Measurements from ENCODE around the gene SIRT6. TPM values are rescaled to one million over a fixed set of nuclear protein-coding genes. Genes with fewer than 3 reads are reported as not detected.
"Not testable (repeated sequence)": the region's sequence is repeated elsewhere in the genome, so short reads cannot be mapped to it uniquely, and the experiment has no call there.

The SIRT6 gene
- total and polyA plus RNA-seq, 9 of the 15 experiments (the other 6 are each of a cell fraction or from before 2014, with no cell fraction given): 1.4 to 41.1 (median 10.2) TPM

DNA sequence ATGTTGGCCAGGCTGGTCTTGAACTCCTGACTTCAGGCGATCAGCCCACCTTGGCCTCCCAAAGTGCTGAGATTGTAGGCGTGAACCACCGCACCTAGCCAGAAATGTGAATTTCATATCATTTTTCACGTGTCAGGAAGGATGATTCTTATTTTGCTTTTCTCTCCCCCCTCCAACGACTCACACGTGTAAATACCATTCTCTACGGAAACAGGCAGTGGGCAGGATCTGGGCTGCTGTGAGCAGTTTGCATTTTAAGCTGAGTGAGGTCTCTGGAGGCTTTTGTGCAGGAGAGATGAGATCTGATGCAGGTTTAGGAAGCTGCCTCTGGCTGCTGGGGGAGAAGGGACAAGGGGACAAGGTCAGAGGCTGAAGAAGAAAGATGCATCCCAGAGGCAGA lies 12.0 kb upstream of the SIRT6 start:
- H3K4me3 ChIP-seq: no peak overlapping the region
- H3K79me2 ChIP-seq (ENCODE audit: control insufficient read depth, insufficient read depth, low read length): no peaks in the 10 kb centered on the region
- TF ChIP-seq, protein P1, sequence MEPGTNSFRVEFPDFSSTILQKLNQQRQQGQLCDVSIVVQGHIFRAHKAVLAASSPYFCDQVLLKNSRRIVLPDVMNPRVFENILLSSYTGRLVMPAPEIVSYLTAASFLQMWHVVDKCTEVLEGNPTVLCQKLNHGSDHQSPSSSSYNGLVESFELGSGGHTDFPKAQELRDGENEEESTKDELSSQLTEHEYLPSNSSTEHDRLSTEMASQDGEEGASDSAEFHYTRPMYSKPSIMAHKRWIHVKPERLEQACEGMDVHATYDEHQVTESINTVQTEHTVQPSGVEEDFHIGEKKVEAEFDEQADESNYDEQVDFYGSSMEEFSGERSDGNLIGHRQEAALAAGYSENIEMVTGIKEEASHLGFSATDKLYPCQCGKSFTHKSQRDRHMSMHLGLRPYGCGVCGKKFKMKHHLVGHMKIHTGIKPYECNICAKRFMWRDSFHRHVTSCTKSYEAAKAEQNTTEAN (CRISPR knock-in tag; IDR thresholded peaks at IDR 0.05): no peak
- H2AFZ ChIP-seq (ENCODE audit: low read depth, low read length): no peak overlapping the region
- in situ Hi-C loops (cut with MboI): no loop called here
- no peak overlapping the region for H3K27ac ChIP-seq (ENCODE audit: extremely low read depth, low read depth, low read length)
- FAIRE-seq (no peak), ATAC-seq (no peak), DNase-seq (ENCODE audit: extremely low read depth in 1 of 4, low spot score in 3 of 4) (no peak)
- POLR2A ChIA-PET: interaction anchor here (0.6 to 0.7 kb wide), 2 partner anchors 117 to 493 kb away, joined by 3 to 4 read pairs; no protein-coding TSS in a partner anchor
- H3K4me1 ChIP-seq (replicated peaks in 1 of 2; ENCODE audit: control insufficient read depth in 2 of 2, insufficient read depth in 2 of 2, low read length in 2 of 2): peaks cover 0 to 6% of the 10 kb centered on the region in 2 experiments; a peak in 2 of 5 replicates
- intact Hi-C loops (cut with micrococcal nuclease): no loop called here
- 1% methylated on average over 7 of the region's 7 CpGs for WGBS (ENCODE audit: insufficient coverage, low coverage, missing lambda C conversion rate)
- no peaks in the 10 kb centered on the region for H3K9me1 ChIP-seq (ENCODE audit: control insufficient read depth, insufficient read depth, low read length)
- no peak overlapping the region for H3K4me2 ChIP-seq (ENCODE audit: insufficient read depth, low read length)
- no peaks in the 10 kb centered on the region for H3K36me3 ChIP-seq (ENCODE audit: control insufficient read depth, insufficient read depth, low read length)
- BruUV-seq (replicated peaks): no TSS peak
- no peaks in the 10 kb centered on the region for H3K9me3 ChIP-seq (replicated peaks; ENCODE audit: control insufficient read depth, insufficient read depth, low read depth, low read length)
- CTCF ChIA-PET (ENCODE audit: low intra/inter-chr PET ratio): no interaction called here
- H3K9ac ChIP-seq (ENCODE audit: insufficient read depth in 1 of 2, low read depth in 2 of 2, low read length in 2 of 2): no peak overlapping the region
- no peaks in the 10 kb centered on the region for H4K20me1 ChIP-seq (replicated peaks; ENCODE audit: control insufficient read depth, insufficient read depth, low read length)
- peaks cover 8 to 30% of the 10 kb centered on the region in 2 experiments for H3K27me3 ChIP-seq (ENCODE audit: control insufficient read depth in 2 of 2, insufficient read depth in 2 of 2, low read length in 2 of 2)

DNA sequence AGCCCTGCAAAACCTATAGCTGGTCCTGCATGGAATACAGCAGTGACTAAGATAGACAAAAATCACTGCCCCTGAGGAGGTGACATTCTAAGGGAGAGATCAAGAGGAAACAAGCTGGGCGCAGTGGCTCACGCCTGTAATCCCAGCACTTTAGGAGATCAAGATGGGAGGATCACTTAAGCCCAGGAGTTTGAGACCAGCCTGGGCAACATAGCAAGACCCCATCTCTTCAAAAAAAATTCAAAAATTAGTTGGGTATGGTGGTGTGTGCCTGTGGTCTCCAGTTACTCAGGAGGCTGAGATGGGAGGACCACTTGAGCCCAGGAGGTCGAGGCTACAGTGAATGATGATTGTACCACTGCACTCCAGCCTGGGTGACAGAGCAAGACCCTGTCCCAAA lies 10.2 kb upstream of the SIRT6 start:
- DNase-seq (ENCODE audit: extremely low read depth in 1 of 4, low spot score in 3 of 4); in situ Hi-C loops (cut with MboI): not testable (repeated sequence)
- POLR2A ChIA-PET: interaction anchor here (1.8 kb wide), 1 partner anchor 8 kb away, joined by 4 read pairs; no protein-coding TSS in a partner anchor

More for the DNA sequence above, 10.2 kb upstream of the SIRT6 start:
- WGBS (ENCODE audit: insufficient coverage, low coverage, missing lambda C conversion rate): 29% methylated on average over 3 of the region's 3 CpGs
- H3K4me2 ChIP-seq (ENCODE audit: insufficient read depth, low read length); ATAC-seq; H3K36me3 ChIP-seq (ENCODE audit: control insufficient read depth, insufficient read depth, low read length); H4K20me1 ChIP-seq (replicated peaks; ENCODE audit: control insufficient read depth, insufficient read depth, low read length); FAIRE-seq; H3K27ac ChIP-seq (ENCODE audit: extremely low read depth, low read depth, low read length); CTCF ChIA-PET (ENCODE audit: low intra/inter-chr PET ratio); H3K9ac ChIP-seq (ENCODE audit: insufficient read depth in 1 of 2, low read depth in 2 of 2, low read length in 2 of 2); H3K9me3 ChIP-seq (replicated peaks; ENCODE audit: control insufficient read depth, insufficient read depth, low read depth, low read length); H3K9me1 ChIP-seq (ENCODE audit: control insufficient read depth, insufficient read depth, low read length); H3K79me2 ChIP-seq (ENCODE audit: control insufficient read depth, insufficient read depth, low read length); intact Hi-C loops (cut with micrococcal nuclease); H2AFZ ChIP-seq (ENCODE audit: low read depth, low read length); H3K4me1 ChIP-seq (replicated peaks in 1 of 2; ENCODE audit: control insufficient read depth in 2 of 2, insufficient read depth in 2 of 2, low read length in 2 of 2); BruUV-seq (replicated peaks); H3K4me3 ChIP-seq: not testable (repeated sequence)
- peak; percentile 89 for TF ChIP-seq ZNF121 (CRISPR knock-in tag; conservative IDR thresholded peaks at IDR 0.05)
- H3K27me3 ChIP-seq (ENCODE audit: control insufficient read depth in 2 of 2, insufficient read depth in 2 of 2, low read length in 2 of 2): peaks cover 8 to 30% of the 10 kb centered on the region in 2 experiments

All from K562 (cell line).